Endothelial cell of umbilical vein (primary cell): Measurements from ENCODE around the gene HSD17B14. TPM values are rescaled to one million over a fixed set of nuclear protein-coding genes. Genes with fewer than 3 reads are reported as not detected.
"Not testable (repeated sequence)": the region's sequence is repeated elsewhere in the genome, so short reads cannot be mapped to it uniquely, and the experiment has no call there.

Experiments used
- BruUV-seq: library from RNA; stranded (reverse); fragments of 400-500 nt; replicated peaks from 2 replicates; lab custom pipeline; 2021; lab: Mats Ljungman, UMichigan
- CTCF ChIA-PET: fragments of 300-600, 350-600 bp; sonication (Branson Sonifier 250); formaldehyde crosslinking; loops from one replicate; lab custom pipeline; 2021; ENCODE audit warnings: antibody characterized with exemption, inconsistent platforms; lab: Charles Lee
- POLR2A ChIA-PET: fragments of 300-600, 350-600 bp; sonication (Branson Sonifier 250); formaldehyde crosslinking; loops from one replicate; lab custom pipeline; 2021; ENCODE audit warnings: antibody characterized with exemption, inconsistent platforms; lab: Charles Lee
- DNase-seq: peaks from one replicate; pipeline ENCODE4 v3.0.0-alpha.2; 2011; ENCODE audit warnings: low read depth, low spot score
- FAIRE-seq: peaks from 2 replicates; lab custom pipeline; 2011; peaks lifted over from hg19 to GRCh38; lab: Jason Lieb, UNC
- H2AFZ ChIP-seq: 2 replicates; pipeline ENCODE4 v1.6.0; 2012; ENCODE audit warnings: low read depth, low read length, control low read depth, inconsistent platforms
- H3K27ac ChIP-seq: 2 replicates; pipeline ENCODE4 v1.5.1; 2011; ENCODE audit warnings: low read depth, mild to moderate bottlenecking, control low read depth, low read length, moderate library complexity; ENCODE audit not compliant: insufficient read depth
- H3K27me3 ChIP-seq, 2 experiments: 2 replicates each; pipeline versions ENCODE4 v1.6.0 to v1.6.1; 2011; ENCODE audit warnings: low read length in 2 of 2, mixed read lengths in 1 of 2; ENCODE audit not compliant: control insufficient read depth in 2 of 2, insufficient read depth in 2 of 2
- H3K36me3 ChIP-seq, 2 experiments: 2 replicates in 1 of 2; 3 replicates in 1 of 2; pipeline ENCODE4 v1.5.1; 2011; ENCODE audit warnings: low read length in 2 of 2, mild to moderate bottlenecking in 1 of 2, moderate library complexity in 1 of 2; ENCODE audit not compliant: control insufficient read depth in 2 of 2, insufficient read depth in 2 of 2; ENCODE audit errors: extremely low read depth in 1 of 2
- H3K4me1 ChIP-seq: 3 replicates; pipeline ENCODE4 v1.5.1; 2011; ENCODE audit warnings: mild to moderate bottlenecking, low read length; ENCODE audit not compliant: control insufficient read depth, insufficient read depth; ENCODE audit errors: extremely low read depth
- H3K4me2 ChIP-seq: 2 replicates; pipeline ENCODE4 v1.6.1; 2011; ENCODE audit warnings: low read length, control low read depth, mixed read lengths; ENCODE audit not compliant: insufficient read depth
- H3K4me3 ChIP-seq, 3 experiments: fragments of 200-600 bp in 1 of 3; sonication (generic), shearing (Covaris generic) in 1 of 3; replicated peaks in 1 of 3; 2 replicates each; pipeline ENCODE4 v1.5.1; 2011 to 2016; ENCODE audit warnings: control low read depth in 3 of 3, low read length in 3 of 3, mild to moderate bottlenecking in 2 of 3, inconsistent platforms in 1 of 3, low read depth in 1 of 3, moderate library complexity in 1 of 3; ENCODE audit not compliant: insufficient read depth in 1 of 3
- H3K79me2 ChIP-seq: 2 replicates; pipeline ENCODE4 v1.6.0; 2012; ENCODE audit warnings: low read length, inconsistent platforms; ENCODE audit not compliant: control insufficient read depth, insufficient read depth
- H3K9ac ChIP-seq: replicated peaks from 2 replicates; pipeline ENCODE3; 2011; ENCODE audit warnings: low read length, control low read depth; ENCODE audit not compliant: insufficient read depth; ENCODE audit errors: extremely low read depth
- H3K9me1 ChIP-seq: replicated peaks from 3 replicates; pipeline ENCODE4 v1.6.0; 2011; ENCODE audit warnings: mild to moderate bottlenecking, low read length; ENCODE audit not compliant: control insufficient read depth, insufficient read depth; ENCODE audit errors: extremely low read depth
- H3K9me3 ChIP-seq: replicated peaks from 2 replicates; pipeline ENCODE4 v1.5.1; 2012; ENCODE audit warnings: low read length, inconsistent platforms; ENCODE audit not compliant: control insufficient read depth, insufficient read depth
- H4K20me1 ChIP-seq: replicated peaks from 2 replicates; pipeline ENCODE3; 2011; ENCODE audit warnings: mild to moderate bottlenecking, low read length; ENCODE audit not compliant: control insufficient read depth, insufficient read depth; ENCODE audit errors: extremely low read depth
- EZH2 ChIP-seq: IDR thresholded peaks from 2 replicates; pipeline ENCODE4 v1.6.1; 2012; ENCODE audit warnings: borderline replicate concordance, low read depth, mild to moderate bottlenecking, moderate library complexity, low read length, inconsistent platforms; ENCODE audit not compliant: severe bottlenecking
- FOS ChIP-seq: IDR thresholded peaks from 2 replicates; pipeline ENCODE4 v1.6.1; 2011; ENCODE audit warnings: mild to moderate bottlenecking, low read length, moderate library complexity, borderline replicate concordance; ENCODE audit not compliant: insufficient read depth
- GATA2 ChIP-seq: IDR thresholded peaks from 2 replicates; pipeline ENCODE4 v1.7.0; 2011; ENCODE audit warnings: low read depth, mild to moderate bottlenecking, moderate library complexity, mixed read lengths, low read length; ENCODE audit not compliant: insufficient read length, insufficient read depth
- JUN ChIP-seq: IDR thresholded peaks from 2 replicates; pipeline ENCODE4 v1.6.1; 2011; ENCODE audit warnings: borderline replicate concordance, low read depth; ENCODE audit not compliant: insufficient read length, insufficient read depth
- MYC ChIP-seq: IDR thresholded peaks from one replicate; pipeline ENCODE4 v1.6.1; 2011; ENCODE audit warnings: mild to moderate bottlenecking, low read depth, low read length
- POLR2A ChIP-seq: IDR thresholded peaks from 2 replicates; pipeline ENCODE4 v1.6.1; 2012; ENCODE audit warnings: low read depth, mild to moderate bottlenecking, control low read depth, low read length
- POLR2AphosphoS5 ChIP-seq: IDR thresholded peaks from 2 replicates; pipeline ENCODE4 v1.6.1; 2012; ENCODE audit warnings: low read depth, mild to moderate bottlenecking, control low read depth, low read length, moderate library complexity; ENCODE audit not compliant: insufficient read depth
- dilution Hi-C: fragments of 300-500 bp; cut with MboI; formaldehyde crosslinking; loops from one replicate; pipeline ENCODE4 v1.15.0; 2019; ENCODE audit warnings: low sequenced_read_pairs; ENCODE audit not compliant: extremely low pct_ligation_motif_present
- intact Hi-C: fragments of 100-400 bp; cut with micrococcal nuclease; formaldehyde crosslinking; loops from one replicate; pipeline ENCODE4 v1.10.0; 2022
- polyA plus RNA-seq, 4 experiments: library from polyadenylated mRNA; depleted of rRNA in 3 of 4; stranded (reverse) in 3 of 4; unstranded in 1 of 4; fragments of >200 nt; gene quantifications; 2 replicates each; pipeline versions ENCODE4 v1.2.1 to v1.2.3, GENCODE V29; 2011 to 2012; ENCODE audit warnings: missing spikeins in 1 of 4
- total RNA-seq: library from RNA; stranded (reverse); gene quantifications from 2 replicates; pipeline ENCODE4 v1.2.3, GENCODE V29; 2021
- TF ChIP-seq, protein P1 (sequence below): IDR thresholded peaks from 2 replicates; pipeline ENCODE4 v1.6.1; 2011; ENCODE audit not compliant: insufficient read depth, insufficient read length

Gene HSD17B14
- total and polyA plus RNA-seq, 2 donors (not counting 3 experiments of a cell fraction or from before 2014, with no cell fraction given), result 20.9 to 46.3 TPM

DNA sequence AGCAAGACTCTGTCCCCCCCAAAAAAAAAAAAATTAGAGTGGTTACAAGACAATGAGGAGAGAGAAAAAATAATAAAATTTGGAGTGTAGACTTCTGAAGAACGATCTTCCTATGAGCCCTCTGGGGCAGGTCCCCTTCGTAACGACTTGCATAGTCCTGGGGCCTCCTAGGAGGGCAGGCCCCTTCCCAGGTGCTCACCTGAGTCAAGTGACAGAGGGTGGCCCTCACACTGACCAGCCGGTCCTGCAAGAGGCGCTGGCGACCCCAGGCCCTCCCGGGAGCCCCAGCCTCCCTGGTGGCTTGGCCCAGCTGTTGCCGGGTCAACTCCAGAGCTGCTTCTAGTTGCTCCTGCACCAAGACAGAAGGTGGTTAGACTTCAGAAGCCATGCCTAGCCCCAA is 17.2 kb upstream of the HSD17B14 start:
- FAIRE-seq (no peak), DNase-seq (no peak)
- intact Hi-C loops, result no loop called here
- no TSS peak for BruUV-seq
- dilution Hi-C loops, result no loop called here
- ChIA-PET POLR2A (interaction anchor here (1.7 kb wide), 1 partner anchor 18 kb away, joined by 4 read pairs; the partner anchor contains the start of gene PPP1R15A), CTCF (interaction anchor here (0.7 to 6.7 kb wide), 5 partner anchors 8 to 117 kb away, joined by 3 to 47 read pairs (median 11); partner anchors contain the start of gene HSD17B14)
- Histone ChIP-seq H3K4me3 (no peak overlapping the region), H3K9ac (no peak overlapping the region), H3K36me3 (no peaks in the 10 kb centered on the region), H3K27me3 (no peaks in the 10 kb centered on the region), H4K20me1 (no peaks in the 10 kb centered on the region), H3K27ac (no peak overlapping the region), H3K9me1 (no peaks in the 10 kb centered on the region), H2AFZ (no peak overlapping the region), H3K79me2 (no peaks in the 10 kb centered on the region), H3K4me2 (no peak overlapping the region), H3K9me3 (no peaks in the 10 kb centered on the region), H3K4me1 (no peaks in the 10 kb centered on the region)
- no peak for TF ChIP-seq EZH2
- no peak for TF ChIP-seq FOS
- TF ChIP-seq, protein P1, sequence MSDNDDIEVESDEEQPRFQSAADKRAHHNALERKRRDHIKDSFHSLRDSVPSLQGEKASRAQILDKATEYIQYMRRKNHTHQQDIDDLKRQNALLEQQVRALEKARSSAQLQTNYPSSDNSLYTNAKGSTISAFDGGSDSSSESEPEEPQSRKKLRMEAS, result no peak
- TF ChIP-seq GATA2, result no peak
- TF ChIP-seq POLR2AphosphoS5, result no peak

DNA sequence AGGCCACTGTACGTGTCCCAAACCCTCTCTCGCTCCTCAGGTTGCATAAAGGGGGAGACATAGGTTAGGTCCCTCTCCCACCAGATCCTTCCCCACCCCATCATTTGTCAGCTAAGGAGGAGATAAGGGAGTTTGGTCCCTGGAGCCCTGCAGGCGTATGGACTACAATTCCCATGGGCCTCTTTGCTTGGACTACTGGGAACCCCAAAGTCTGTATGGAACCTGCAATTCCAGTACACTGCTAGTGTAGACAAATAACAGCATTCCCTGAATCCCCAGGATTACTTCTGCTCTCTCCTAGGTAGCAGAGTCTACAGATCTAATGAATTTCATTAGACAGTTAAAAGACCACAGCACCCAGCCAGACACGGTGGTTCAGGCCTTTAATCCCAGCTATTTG is 16.0 kb upstream of the HSD17B14 start:
- no peak for FAIRE-seq
- BruUV-seq, result no TSS peak

DNA sequence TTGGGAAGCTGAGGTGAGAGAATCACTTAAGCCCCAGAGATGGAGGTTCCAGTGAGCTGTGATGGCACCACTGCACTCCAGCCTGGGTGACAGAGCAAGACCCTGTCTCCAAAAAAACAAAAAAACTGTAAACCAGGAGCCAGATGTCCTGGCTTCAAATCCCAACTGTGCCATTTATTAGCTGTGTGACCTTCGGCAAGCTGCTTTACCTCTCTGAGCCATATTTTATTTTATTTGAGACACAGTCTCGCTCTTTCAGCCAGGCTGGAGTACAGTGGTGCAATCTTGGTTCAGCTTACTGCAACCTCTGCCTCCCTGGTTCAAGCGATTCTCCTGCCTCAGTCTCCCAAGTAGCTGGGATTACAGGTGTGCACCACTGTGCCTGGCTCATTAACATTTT is 10.4 kb upstream of the HSD17B14 start:
- BruUV-seq, DNase-seq, FAIRE-seq: not testable (repeated sequence)

More for the DNA sequence above, 16.0 kb upstream of the HSD17B14 start:
- POLR2A ChIA-PET, result interaction anchor here (1.7 kb wide), 1 partner anchor 20 kb away, joined by 4 read pairs; the partner anchor contains the start of gene PPP1R15A
- no peaks in the 10 kb centered on the region for H3K4me1 ChIP-seq
- no peak overlapping the region for H3K27ac ChIP-seq
- H3K36me3 ChIP-seq, result no peaks in the 10 kb centered on the region
- H3K4me2 ChIP-seq, result no peak overlapping the region
- H2AFZ ChIP-seq, result no peak overlapping the region
- no peaks in the 10 kb centered on the region for H3K9me1 ChIP-seq
- TF ChIP-seq EZH2, result no peak
- no peak for TF ChIP-seq FOS
- TF ChIP-seq GATA2, result no peak
- TF ChIP-seq POLR2AphosphoS5, result no peak
- no peak for TF ChIP-seq POLR2A
- TF ChIP-seq, protein P1, result no peak
- TF ChIP-seq JUN, result no peak
- no peak for TF ChIP-seq MYC
- dilution Hi-C loops (no loop called here), intact Hi-C loops (no loop called here)
- no peak for DNase-seq
- H3K79me2 ChIP-seq, result no peaks in the 10 kb centered on the region
- H4K20me1 ChIP-seq, result no peaks in the 10 kb centered on the region
- CTCF ChIA-PET, result interaction anchor here (1.0 to 6.7 kb wide), 5 partner anchors 10 to 118 kb away, joined by 3 to 47 read pairs (median 11); partner anchors contain the start of gene HSD17B14
- H3K9me3 ChIP-seq, result no peaks in the 10 kb centered on the region
- H3K4me3 ChIP-seq, result no peak overlapping the region
- H3K27me3 ChIP-seq, result no peaks in the 10 kb centered on the region
- H3K9ac ChIP-seq, result no peak overlapping the region

More for the DNA sequence above, 10.4 kb upstream of the HSD17B14 start:
- H3K36me3 ChIP-seq, dilution Hi-C loops, intact Hi-C loops, H3K4me3 ChIP-seq, H3K4me2 ChIP-seq, H4K20me1 ChIP-seq, H3K27ac ChIP-seq, H3K9me1 ChIP-seq, H3K79me2 ChIP-seq, H2AFZ ChIP-seq, H3K9me3 ChIP-seq, H3K27me3 ChIP-seq, H3K4me1 ChIP-seq, H3K9ac ChIP-seq: not testable (repeated sequence)
- ChIA-PET POLR2A (interaction anchor here (1.0 kb wide), 1 partner anchor 25 kb away, joined by 3 read pairs; no protein-coding TSS in a partner anchor), CTCF (interaction anchor here (2.8 to 10.5 kb wide), 3 partner anchors 10 to 124 kb away, joined by 11 to 427 read pairs (median 14); partner anchors contain the start of gene HSD17B14)
